ENCODE data around the gene NCOA6. TPM values are rescaled to one million over a fixed set of nuclear protein-coding genes. Genes with fewer than 3 reads are reported as not detected.
A peak's percentile ranks its signal among the peaks of the same experiment; 100 is the strongest.
"Not testable (repeated sequence)": the region's sequence is repeated elsewhere in the genome, so short reads cannot be mapped to it uniquely, and the experiment has no call there.

NCOA6 gene
- total RNA-seq, 1 donor from 2014 or later, result 7.8 TPM

DNA sequence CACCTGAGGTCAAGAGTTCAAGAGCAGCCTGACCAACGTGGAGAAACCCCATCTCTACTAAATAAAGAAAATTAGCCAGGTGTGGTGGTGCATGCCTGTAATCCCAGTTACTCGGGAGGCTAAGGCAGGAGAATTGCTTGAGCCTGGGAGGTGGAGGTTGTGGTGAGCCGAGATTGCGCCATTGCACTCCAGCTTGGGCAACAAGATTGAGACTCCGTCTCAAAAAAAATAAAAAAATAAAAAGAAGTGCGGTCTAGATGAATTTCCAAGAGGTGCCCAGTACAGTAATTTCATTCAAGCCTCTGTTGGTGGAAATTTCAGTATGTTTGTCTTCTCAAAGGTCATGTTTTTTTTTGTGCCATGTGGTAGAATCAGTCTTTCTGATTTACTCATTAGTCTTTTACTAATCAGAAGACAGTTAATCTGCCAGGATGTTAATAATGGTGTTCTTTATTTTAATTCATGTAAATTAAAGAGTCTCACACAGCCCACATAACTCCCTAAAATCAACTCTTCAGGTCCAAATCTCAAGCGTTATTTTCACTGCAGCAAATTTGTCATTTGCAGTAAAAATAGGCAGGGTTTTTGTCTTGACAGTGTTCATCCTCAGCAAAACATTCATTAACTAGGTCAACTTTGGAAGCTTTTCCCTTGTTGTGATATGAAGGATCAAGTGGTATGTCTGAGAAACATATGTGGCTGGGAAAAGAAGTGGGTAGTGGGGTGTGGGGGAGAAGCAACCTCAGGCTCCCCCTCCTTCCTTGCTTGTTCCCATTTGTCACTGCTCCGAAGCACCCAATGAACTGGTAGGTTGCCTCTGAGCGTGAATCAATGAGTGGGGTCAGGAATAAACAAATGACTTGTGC, 108.0 kb downstream of the NCOA6 start:
- DNase-seq, result no peak

GRCh38 chr20:34716921-34717229, 108.6 kb downstream of the NCOA6 start:
- DNase-seq, result no peak

DNA sequence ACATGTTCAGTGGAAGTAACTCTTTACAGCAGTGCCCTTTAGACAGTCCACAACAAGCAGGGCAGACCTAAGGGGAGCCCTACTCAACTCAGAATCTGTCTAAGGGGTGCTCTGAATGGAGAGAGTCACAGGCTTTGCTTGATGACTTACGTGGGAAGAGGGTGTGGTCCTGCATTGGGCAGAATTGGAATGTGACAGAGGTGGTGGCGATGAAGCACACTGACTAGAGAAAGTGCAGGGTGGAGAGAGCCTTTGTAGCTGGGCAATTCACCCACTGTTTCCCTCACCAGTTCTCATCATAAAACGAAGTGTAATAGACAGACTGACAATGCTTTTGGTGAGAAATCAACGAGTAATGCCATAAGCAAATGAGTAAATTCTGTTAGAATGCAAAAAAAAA, 110.1 kb downstream of the NCOA6 start:
- no peak for DNase-seq

DNA sequence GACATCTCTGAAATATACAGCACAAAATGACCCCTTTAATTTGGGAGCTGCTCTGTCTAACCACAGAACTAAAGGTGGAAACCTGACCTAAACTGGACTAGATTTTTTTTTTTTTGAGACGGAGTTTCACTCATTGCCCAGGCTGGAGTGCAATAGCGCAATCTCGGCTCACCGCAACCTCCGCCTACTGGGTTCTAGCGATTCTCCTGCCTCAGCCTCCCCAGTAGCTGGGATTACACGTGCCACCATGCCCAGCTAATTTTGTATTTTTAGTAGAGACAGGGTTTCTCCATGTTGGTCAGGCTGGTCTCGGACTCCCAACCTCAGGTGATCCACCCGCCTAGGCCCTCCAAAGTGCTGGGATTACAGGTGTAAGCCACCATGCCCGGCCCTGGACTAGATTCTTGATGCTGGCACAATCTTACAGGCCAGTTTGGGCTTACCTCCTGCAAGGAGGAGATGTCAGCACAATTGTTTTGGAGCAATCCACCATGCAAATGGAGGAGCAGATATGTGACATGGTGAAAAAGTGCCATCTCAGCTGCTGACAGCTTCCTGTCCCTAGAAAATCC, 111.4 kb downstream of the NCOA6 start:
- DNase-seq, result not testable (repeated sequence)

DNA sequence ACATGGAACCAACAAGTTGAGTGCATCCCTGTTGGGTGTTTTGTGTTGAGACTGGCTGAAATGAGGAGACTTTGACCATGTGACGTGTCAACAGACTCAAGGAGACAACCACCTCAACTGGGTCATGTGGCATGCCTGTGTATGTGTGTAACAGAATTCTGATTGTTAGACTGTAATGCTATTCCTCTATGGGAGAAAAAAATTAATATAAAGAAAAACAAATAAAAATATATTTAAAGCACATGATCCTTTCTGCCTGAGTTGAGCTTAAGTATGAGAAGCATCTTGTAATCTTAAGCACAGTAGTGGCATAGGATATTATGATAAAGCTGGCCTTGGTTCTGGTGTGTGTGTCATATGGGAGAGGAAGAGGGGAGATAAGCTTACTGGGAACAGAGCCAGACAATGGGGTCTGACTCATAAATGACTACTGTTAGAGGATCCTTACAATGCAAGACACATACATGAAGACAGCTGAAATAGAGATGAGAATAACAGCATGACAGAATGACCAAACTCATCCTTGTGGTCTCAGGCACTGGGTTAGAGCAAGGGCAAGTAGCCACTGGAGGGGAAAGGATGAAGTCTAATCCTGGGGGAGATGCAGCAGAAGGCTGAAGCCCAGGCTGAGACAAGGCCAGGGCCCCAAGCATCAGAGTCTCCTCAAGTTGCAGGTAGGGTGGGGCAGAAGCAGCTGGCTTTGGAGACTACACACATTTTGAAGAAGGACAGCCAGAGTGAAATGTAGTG, 112.1 kb downstream of the NCOA6 start:
- peak; percentile 96 for DNase-seq

DNA sequence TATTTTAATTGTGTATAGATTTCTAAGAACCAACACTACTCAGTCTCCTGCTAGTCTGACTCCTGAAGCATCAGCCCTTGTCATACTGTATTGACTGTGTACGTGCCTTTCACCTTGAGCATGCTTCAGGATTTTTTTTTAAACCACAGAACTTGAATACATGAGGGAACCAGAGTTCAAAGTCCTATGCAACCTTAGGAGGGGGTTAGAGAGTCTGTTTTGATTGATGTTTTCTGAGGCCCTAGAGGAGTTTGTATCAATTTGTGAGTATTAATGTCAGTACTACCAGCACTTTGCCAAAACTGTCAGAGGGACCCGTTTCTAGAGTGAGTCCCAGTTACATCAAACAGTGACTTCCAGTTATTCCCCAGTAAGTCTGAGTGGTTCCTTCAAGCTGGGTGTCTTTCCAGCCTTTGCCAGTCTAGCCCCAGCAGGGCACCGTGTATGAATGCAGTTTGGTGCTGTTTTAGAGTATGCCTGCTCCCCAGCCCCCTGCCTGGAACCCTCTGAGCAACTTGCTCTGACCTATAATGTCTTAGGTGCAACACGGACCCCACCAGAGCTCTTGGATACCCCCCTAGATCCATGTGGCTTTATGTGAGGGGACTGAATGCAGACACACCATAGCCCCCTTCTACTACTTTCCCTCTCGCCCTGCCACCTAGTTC, 112.8 kb downstream of the NCOA6 start:
- no peak for DNase-seq

DNA sequence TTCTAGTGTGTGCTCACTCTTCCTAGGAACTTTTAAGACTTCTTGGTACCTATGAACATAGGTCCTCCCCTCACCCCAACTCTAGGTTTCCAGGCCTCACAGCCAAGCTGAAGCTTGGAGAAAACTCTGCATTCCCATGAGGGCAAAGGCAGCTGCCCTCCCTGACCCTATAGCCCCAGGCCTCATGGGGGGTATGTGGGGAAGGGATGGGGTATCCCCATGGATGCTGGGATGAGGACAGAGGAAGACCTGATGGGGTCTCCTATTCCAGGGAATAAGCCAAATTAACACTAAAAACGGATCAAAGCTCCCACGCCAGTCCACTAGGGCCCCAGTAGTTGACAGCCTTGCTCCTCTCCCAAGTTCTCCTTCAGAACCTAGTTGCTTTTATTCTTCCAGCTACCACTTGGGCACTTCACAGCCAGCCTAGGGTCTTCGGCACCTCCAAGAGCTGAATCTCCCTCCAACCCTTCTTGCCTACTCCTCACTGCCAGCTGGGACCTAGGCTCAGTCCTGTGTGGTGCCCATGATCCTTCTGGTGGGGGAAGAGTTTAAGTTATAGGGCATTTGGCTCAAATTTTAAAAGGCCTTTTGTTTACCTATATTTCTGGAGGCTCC, 113.5 kb downstream of the NCOA6 start:
- DNase-seq, result no peak

GRCh38 chr20:34710861-34711574, 114.4 kb downstream of the NCOA6 start:
- DNase-seq, result no peak

GRCh38 chr20:34710568-34710839, 114.9 kb downstream of the NCOA6 start:
- DNase-seq, result no peak

DNA sequence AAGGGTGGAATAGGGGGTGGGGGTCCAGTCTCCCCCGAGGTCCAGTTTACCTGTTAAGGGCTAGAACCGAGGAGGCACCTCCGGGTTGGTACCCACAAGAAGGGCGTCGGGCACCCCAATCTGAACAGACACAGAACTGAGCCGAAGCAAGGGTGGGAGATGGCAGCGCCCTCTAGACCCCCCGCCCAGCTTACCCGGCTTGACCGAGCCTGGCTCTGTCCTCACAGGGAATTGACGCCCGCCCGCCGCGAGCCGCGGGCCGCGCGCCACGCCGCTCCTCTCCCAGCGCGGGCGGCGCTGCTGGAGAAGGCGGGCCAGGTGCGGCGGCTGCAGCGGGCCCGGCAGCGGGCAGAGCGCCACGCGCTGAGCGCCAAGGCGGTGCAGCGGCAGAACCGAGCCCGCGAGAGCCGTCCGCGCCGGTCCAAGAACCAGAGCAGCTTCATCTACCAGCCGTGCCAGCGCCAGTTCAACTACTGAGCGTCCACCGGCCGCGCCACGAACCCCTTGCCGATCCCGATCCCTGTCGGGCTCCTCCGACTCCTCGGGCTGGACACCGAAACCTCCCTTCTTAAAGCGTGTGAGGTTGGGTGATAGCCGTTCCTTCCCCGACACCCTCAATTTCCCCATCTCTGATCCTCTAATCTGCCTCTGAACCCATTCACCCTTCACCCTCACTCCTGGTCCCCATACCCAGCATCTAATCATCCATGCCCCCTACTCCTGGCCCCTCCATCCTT, 115.5 kb downstream of the NCOA6 start:
- DNase-seq, result peak; percentile 75

DNA sequence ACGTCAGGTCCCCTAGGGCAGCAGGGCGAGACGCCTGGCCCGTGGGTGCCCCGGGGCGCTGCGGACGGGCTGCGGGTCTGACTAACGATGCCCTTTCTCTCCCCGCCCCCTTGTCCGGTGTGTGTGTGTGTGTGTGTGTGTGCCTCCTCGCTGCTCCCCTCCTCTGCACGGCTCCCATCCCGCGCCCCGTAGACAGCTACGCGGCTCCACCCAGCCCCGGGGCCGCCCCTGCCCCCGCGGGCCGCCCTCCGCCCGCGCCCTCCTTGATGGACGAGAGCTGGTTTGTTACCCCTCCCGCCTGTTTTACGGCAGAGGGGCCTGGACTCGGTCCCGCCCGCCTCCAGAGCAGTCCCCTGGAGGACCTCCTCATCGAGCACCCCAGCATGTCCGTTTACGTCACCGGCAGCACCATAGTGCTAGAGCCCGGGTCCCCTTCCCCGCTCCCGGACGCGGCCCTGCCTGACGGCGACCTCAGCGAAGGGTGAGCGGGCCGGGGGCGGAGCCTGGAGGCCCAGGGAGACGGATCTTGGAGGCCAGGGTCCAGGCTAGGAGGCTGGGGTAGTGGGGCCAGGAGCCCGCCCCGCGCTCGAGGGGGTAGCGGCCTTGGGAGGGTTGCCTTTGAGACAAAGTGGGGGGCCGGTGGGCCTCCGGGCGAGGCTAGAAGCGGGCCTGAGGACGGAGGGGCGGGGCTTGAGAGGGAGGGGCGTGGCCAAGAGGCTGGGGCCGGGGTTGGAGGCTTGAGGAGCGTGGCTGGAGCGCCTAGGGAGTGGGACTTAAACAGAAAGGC, 116.2 kb downstream of the NCOA6 start:
- DNase-seq, result peak; percentile 84

DNA sequence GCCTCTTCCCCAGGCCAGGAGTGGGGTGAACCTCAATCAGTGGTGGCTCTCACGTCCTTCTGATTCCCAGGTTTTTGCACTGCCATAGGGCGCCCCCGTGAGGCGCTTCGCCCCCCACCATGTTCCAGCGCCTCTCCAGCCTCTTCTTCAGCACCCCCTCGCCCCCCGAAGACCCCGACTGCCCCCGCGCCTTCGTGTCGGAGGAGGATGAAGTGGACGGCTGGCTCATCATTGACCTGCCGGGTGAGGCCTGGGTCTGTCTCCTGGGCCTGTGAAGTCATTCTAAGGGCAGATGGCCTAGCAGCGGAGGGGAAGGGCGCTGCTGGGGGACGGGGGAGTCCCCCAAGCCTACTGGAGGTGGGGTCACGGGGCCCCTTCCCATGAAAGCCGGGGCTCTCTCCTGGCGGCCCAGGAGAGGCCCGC, 116.8 kb downstream of the NCOA6 start:
- DNase-seq, result peak; percentile 73

DNA sequence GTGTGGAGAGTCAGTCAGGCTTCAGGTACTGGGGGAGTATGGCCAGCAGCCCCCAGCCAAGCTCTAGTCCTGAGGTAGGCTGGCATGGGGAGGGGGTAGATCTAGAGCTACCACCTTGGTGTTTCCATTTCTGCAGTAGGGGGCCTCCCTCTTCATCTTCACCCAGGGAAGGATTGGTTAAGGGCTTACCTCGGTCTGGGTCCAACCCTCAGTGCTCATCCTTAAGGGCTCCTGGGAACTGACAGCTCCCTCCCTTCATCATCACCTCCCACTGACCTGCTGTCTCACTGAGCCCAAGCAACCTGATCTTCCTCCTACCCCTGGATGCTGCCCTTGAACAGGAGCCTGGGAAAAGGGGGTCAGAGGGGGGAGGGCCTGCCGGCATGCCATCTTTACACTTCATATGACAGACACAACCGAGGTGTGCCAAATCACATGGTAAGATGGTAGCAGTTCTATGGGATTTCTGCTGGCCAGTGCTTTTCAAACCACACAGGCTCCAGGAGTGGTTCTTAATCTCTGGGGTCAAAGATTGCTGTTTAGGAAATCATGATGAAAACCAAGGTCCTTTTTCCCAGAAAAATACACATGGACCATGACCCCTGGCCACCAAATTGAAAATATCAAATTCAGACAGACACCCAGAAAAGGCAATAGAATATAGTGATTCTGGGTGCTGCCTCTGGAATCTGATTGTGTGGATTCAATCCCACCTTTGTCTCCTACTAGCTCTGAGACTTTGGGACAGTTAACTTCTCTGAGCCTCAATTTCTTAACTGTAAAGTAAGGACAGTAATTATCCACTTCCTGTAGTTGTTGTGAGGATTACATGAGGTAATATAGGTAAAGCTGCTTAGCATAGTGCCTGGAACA, 118.3 kb downstream of the NCOA6 start:
- DNase-seq, result no peak

- DNase-seq, result no peak
These were observed 119.1 kb downstream of the NCOA6 start for GRCh38 chr20:34706302-34706875.

DNA sequence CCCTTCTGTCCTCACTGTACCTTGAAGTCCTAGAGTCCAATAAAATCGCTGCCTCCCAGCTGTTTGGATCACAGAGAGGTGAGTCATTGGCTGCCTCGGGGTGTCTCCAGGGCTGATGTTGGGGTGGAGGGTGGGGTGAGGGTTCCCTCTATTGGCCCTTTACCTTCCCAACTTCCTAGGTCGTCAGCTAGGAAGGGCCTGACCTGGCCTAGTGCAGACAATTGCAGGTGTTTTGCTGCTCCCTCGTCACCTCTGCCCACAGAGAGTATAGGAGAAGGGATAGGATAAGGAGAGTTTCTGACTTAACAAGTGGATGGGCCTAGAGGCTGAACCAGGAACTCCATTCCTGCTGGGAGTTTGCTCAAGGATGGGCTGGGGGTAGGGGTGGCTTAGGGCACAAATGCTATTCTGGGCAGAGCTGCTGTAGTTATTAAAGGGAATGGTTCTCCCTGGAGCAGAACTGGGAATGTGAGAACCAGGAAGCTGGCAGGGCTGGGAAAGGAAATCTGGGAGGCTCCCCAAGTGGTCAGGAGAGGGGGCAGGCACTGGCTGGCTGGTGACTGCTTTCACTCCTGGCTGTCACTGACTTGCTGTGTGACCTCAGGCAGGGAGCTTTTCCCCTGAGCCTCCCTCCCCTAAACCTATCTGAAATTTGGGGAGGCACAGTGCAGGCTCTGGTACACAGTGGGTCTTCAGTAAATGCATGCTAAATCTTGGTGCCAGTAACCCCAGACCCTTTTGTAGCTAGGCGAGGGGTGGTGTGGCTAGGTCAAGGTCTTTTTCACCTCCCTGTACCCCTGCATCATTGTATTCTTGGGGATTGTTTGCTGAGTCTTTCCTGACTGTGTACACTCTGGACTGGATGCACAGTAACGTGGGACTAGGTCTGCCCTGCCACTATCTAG, 119.8 kb downstream of the NCOA6 start:
- peak; percentile 49 for DNase-seq

- no peak for DNase-seq
These were observed 120.4 kb downstream of the NCOA6 start for GRCh38 chr20:34705008-34705396.

- DNase-seq, result peak; percentile 94
These were observed 121.1 kb downstream of the NCOA6 start, which contains the start of gene TP53INP2 for GRCh38 chr20:34704177-34705007. TP53INP2 (plus strand) TSS chr20:34704344; CDS start chr20:34708740, 4,396 bp downstream.
